B cell (primary cell): ENCODE measurements around the gene ZC3H12C. TPM values are rescaled to one million over a fixed set of nuclear protein-coding genes. Genes with fewer than 3 reads are reported as not detected.
"Not testable (repeated sequence)": the region's sequence is repeated elsewhere in the genome, so short reads cannot be mapped to it uniquely, and the experiment has no call there.

Experiments used
- ATAC-seq: fragments of 200-7000 bp; cut with Tn5 transposase; one replicate; pipeline ENCODE4 v1.10.0; 2021; ENCODE audit warnings: low read depth, mild to moderate bottlenecking, moderate number of reproducible peaks, moderate library complexity
- CTCF ChIA-PET: fragments of 350-600 bp; sonication (Branson Sonifier 250); formaldehyde crosslinking; loops from one replicate; lab custom pipeline; 2021; ENCODE audit warnings: antibody characterized with exemption, inconsistent platforms; lab: Charles Lee
- POLR2A ChIA-PET: fragments of 350-600 bp; sonication (Branson Sonifier 250); formaldehyde crosslinking; loops from one replicate; lab custom pipeline; 2021; ENCODE audit warnings: antibody characterized with exemption; lab: Charles Lee
- DNase-seq: peaks from one replicate; pipeline ENCODE4 v3.0.0; 2013
- H2AFZ ChIP-seq: 2 replicates; pipeline ENCODE4 v1.6.1; 2012; ENCODE audit warnings: mild to moderate bottlenecking, low read depth, low read length; ENCODE audit not compliant: insufficient read depth, poor library complexity, severe bottlenecking
- H3K27ac ChIP-seq, 2 donors: 1 replicate in 1 of 2; 2 replicates in 1 of 2; pipeline ENCODE4 v1.5.1; 2012 to 2013; ENCODE audit warnings: low read length in 2 of 2, mild to moderate bottlenecking in 2 of 2, moderate library complexity in 1 of 2
- H3K27me3 ChIP-seq, 4 experiments: fragments of 200-600 bp in 1 of 4; sonication (generic) in 1 of 4; replicated peaks in 1 of 4; 1 replicate in 2 of 4; 2 replicates in 2 of 4; pipeline versions ENCODE4 v1.6.1 to v1.7.0; 2013 to 2016; ENCODE audit warnings: low read length in 3 of 4, mild to moderate bottlenecking in 2 of 4, mixed read lengths in 1 of 4, moderate library complexity in 1 of 4; ENCODE audit not compliant: insufficient read depth in 4 of 4, control insufficient read depth in 3 of 4; ENCODE audit errors: control extremely low read depth in 1 of 4
- H3K36me3 ChIP-seq, 2 experiments: replicated peaks in 1 of 2; 1 replicate in 1 of 2; 2 replicates in 1 of 2; pipeline versions ENCODE4 v1.6.1 to v1.7.1; 2013; ENCODE audit warnings: low read length in 1 of 2; ENCODE audit not compliant: insufficient read depth in 2 of 2, control insufficient read depth in 1 of 2; ENCODE audit errors: control extremely low read depth in 1 of 2, extremely low read depth in 1 of 2
- H3K4me1 ChIP-seq, 2 donors: fragments of 200-600 bp in 1 of 2; sonication (generic) in 1 of 2; 1 replicate in 1 of 2; 2 replicates in 1 of 2; pipeline versions ENCODE4 v1.5.1 to v1.6.1; 2013 to 2017; ENCODE audit warnings: low read length in 2 of 2; ENCODE audit not compliant: control insufficient read depth in 2 of 2, insufficient read depth in 2 of 2
- H3K4me2 ChIP-seq: replicated peaks from 2 replicates; pipeline ENCODE3; 2012; ENCODE audit warnings: mild to moderate bottlenecking, low read depth, low read length; ENCODE audit not compliant: poor library complexity, severe bottlenecking
- H3K4me3 ChIP-seq, 5 experiments: fragments of 200-600 bp in 1 of 5; sonication (generic) in 1 of 5; 1 replicate in 3 of 5; 2 replicates in 2 of 5; pipeline versions ENCODE4 v1.5.1 to v1.7.0; 2011 to 2016; ENCODE audit warnings: low read length in 4 of 5, mild to moderate bottlenecking in 4 of 5, low read depth in 2 of 5, control low read depth in 1 of 5, moderate library complexity in 1 of 5; ENCODE audit not compliant: insufficient read depth in 1 of 5; ENCODE audit errors: control extremely low read depth in 1 of 5, extremely low read depth in 1 of 5
- H3K79me2 ChIP-seq: fragments of 200-600 bp; sonication (generic); one replicate; pipeline ENCODE4 v1.6.0; 2016; ENCODE audit warnings: low read length; ENCODE audit not compliant: control insufficient read depth, insufficient read depth
- H3K9ac ChIP-seq: fragments of 200-600 bp; sonication (generic); 2 replicates; pipeline ENCODE4 v1.6.1; 2017; ENCODE audit warnings: mild to moderate bottlenecking, low read length, moderate library complexity
- H3K9me3 ChIP-seq, 3 donors: one replicate each; pipeline versions ENCODE4 v1.6.1 to v1.7.1; 2013; ENCODE audit warnings: low read length in 2 of 3; ENCODE audit not compliant: control insufficient read depth in 2 of 3, insufficient read depth in 1 of 3; ENCODE audit errors: control extremely low read depth in 1 of 3
- H4K20me1 ChIP-seq: 2 replicates; pipeline ENCODE4 v1.6.0; 2012; ENCODE audit warnings: mild to moderate bottlenecking, low read length; ENCODE audit not compliant: insufficient read depth, control insufficient read depth, poor library complexity, severe bottlenecking
- H3K27ac Mint-ChIP-seq: one replicate; pipeline ENCODE4 v1.8.0; 2021; ENCODE audit warnings: mixed read lengths
- H3K27me3 Mint-ChIP-seq: one replicate; pipeline ENCODE4 v1.8.0; 2021; ENCODE audit warnings: mixed read lengths
- H3K4me1 Mint-ChIP-seq: one replicate; pipeline ENCODE4 v1.8.0; 2021; ENCODE audit warnings: mixed read lengths
- H3K4me3 Mint-ChIP-seq: one replicate; pipeline ENCODE4 v1.8.0; 2021; ENCODE audit warnings: mixed read lengths
- H3K9me3 Mint-ChIP-seq: one replicate; pipeline ENCODE4 v1.8.0; 2022; ENCODE audit warnings: mixed read lengths; ENCODE audit not compliant: insufficient read depth
- EZH2 ChIP-seq: IDR thresholded peaks from 2 replicates; pipeline ENCODE4 v1.6.1; 2012; ENCODE audit warnings: borderline replicate concordance, low read depth, mild to moderate bottlenecking, moderate library complexity, low read length; ENCODE audit not compliant: insufficient read depth, poor library complexity, severe bottlenecking
- WGBS: methylation state at CpG from one replicate; pipeline ENCODE4 v1.1.5; 2013; ENCODE audit warnings: missing lambda C conversion rate; ENCODE audit not compliant: insufficient coverage; 5-methylcytosine and 5-hydroxymethylcytosine counted together
- intact Hi-C: fragments of 100-400 bp; cut with micrococcal nuclease; formaldehyde crosslinking; loops from one replicate; pipeline ENCODE4 v1.10.0; 2022
- polyA plus RNA-seq: library from polyadenylated mRNA; depleted of rRNA; stranded (reverse); fragments of >200 nt; gene quantifications from 2 replicates; pipeline ENCODE4 v1.2.3, GENCODE V29; 2012
- total RNA-seq, 2 donors: library from RNA; stranded (reverse); fragments of 120-200 nt in 1 of 2; gene quantifications; 1 replicate in 1 of 2; 2 replicates in 1 of 2; pipeline versions ENCODE4 v1.2.3 to v1.2.4, GENCODE V29; 2013 to 2022
- TF ChIP-seq, protein P1 (sequence below): fragments of 200-600 bp; IDR thresholded peaks from one replicate; pipeline ENCODE4 v1.8.0; 2022; ENCODE audit warnings: antibody characterized with exemption, mild to moderate bottlenecking

Gene ZC3H12C
- total and polyA plus RNA-seq, 2 donors (not counting 1 experiment from before 2014, with no cell fraction given) = 0.01 to 0.10 TPM

DNA sequence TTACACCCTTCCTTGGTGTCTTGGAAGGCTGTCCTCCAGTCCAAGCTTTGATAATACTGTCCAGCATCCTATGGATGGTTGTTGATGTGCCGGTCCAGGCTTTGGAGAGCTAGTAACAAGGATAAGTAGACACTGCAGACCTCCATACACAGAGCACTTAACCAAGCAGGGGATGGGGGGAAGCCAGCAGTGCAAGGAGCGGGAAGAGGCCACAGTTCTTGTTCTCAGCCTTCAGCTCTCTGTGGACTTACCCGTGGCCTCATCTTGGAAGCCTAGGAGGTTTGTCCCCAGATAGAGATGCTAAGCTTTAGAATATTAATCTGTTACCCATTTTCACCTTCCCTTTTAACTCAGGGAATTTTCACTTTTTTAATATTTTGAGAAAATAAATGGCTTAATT lies 30.9 kb upstream of the ZC3H12C start:
- H2AFZ ChIP-seq = no peak overlapping the region
- POLR2A ChIA-PET = no interaction called here
- no peak for DNase-seq

DNA sequence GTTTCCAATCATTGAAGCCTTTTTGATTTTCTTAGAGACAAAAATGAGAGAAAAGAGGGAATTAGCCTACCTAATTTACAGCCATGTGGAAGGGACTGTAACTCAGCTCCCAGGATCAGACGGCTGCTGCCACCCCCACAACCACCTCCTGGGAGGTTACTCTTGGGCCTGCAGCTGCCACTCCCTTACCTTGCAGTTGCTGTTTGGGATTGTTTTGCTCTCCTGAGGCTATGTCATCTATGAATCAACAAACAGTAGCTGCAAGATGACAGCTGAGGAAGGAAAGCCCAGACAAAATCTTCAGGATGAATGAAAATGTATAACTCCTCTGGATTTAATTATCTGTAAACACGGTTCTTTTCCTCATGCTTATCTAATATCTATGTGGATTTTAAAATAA lies 28.0 kb upstream of the ZC3H12C start:
- no peak overlapping the region for H2AFZ ChIP-seq
- intact Hi-C loops = no loop called here
- POLR2A ChIA-PET = no interaction called here
- no peak overlapping the region for H3K4me3 ChIP-seq
- H3K9me3 ChIP-seq = no peaks in the 10 kb centered on the region
- CTCF ChIA-PET = no interaction called here
- H4K20me1 ChIP-seq = no peaks in the 10 kb centered on the region
- peaks cover 26% of the 10 kb centered on the region for H3K27me3 Mint-ChIP-seq
- H3K4me2 ChIP-seq = no peak overlapping the region
- H3K4me1 Mint-ChIP-seq = no peaks in the 10 kb centered on the region
- H3K27ac ChIP-seq = no peak overlapping the region
- no CpG with 5 or more reads among the region's 2 CpGs for WGBS
- no peaks in the 10 kb centered on the region for H3K4me1 ChIP-seq
- no peaks in the 10 kb centered on the region for H3K9me3 Mint-ChIP-seq
- ATAC-seq (no peak), DNase-seq (no peak)
- peaks cover 0 to 12% (median 3%) of the 10 kb centered on the region in 4 experiments for H3K27me3 ChIP-seq
- no peak overlapping the region for H3K27ac Mint-ChIP-seq
- no peak overlapping the region for H3K4me3 Mint-ChIP-seq
- H3K79me2 ChIP-seq = no peaks in the 10 kb centered on the region
- H3K36me3 ChIP-seq = no peaks in the 10 kb centered on the region
- TF ChIP-seq, protein P1, sequence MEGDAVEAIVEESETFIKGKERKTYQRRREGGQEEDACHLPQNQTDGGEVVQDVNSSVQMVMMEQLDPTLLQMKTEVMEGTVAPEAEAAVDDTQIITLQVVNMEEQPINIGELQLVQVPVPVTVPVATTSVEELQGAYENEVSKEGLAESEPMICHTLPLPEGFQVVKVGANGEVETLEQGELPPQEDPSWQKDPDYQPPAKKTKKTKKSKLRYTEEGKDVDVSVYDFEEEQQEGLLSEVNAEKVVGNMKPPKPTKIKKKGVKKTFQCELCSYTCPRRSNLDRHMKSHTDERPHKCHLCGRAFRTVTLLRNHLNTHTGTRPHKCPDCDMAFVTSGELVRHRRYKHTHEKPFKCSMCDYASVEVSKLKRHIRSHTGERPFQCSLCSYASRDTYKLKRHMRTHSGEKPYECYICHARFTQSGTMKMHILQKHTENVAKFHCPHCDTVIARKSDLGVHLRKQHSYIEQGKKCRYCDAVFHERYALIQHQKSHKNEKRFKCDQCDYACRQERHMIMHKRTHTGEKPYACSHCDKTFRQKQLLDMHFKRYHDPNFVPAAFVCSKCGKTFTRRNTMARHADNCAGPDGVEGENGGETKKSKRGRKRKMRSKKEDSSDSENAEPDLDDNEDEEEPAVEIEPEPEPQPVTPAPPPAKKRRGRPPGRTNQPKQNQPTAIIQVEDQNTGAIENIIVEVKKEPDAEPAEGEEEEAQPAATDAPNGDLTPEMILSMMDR = no peak
- TF ChIP-seq EZH2 = no peak
- no peak overlapping the region for H3K9ac ChIP-seq

More for the DNA sequence above, 30.9 kb upstream of the ZC3H12C start:
- ATAC-seq = no peak
- no peaks in the 10 kb centered on the region for H3K9me3 Mint-ChIP-seq
- no peak for TF ChIP-seq EZH2
- TF ChIP-seq, protein P1 = no peak
- 94% methylated on average over 2 of the region's 3 CpGs for WGBS
- no peaks in the 10 kb centered on the region for H3K4me1 Mint-ChIP-seq
- no peaks in the 10 kb centered on the region for H4K20me1 ChIP-seq
- H3K4me1 ChIP-seq = no peaks in the 10 kb centered on the region
- no peak overlapping the region for H3K27ac Mint-ChIP-seq
- no peaks in the 10 kb centered on the region for H3K36me3 ChIP-seq
- peaks cover 0 to 5% (median 0%) of the 10 kb centered on the region in 4 experiments for H3K27me3 ChIP-seq
- CTCF ChIA-PET = no interaction called here
- no peak overlapping the region for H3K4me3 Mint-ChIP-seq
- no peak overlapping the region for H3K27ac ChIP-seq
- no peaks in the 10 kb centered on the region for H3K79me2 ChIP-seq
- peaks cover 25% of the 10 kb centered on the region for H3K27me3 Mint-ChIP-seq
- no peak overlapping the region for H3K9ac ChIP-seq
- no peak overlapping the region for H3K4me3 ChIP-seq
- no peaks in the 10 kb centered on the region for H3K9me3 ChIP-seq
- intact Hi-C loops = no loop called here
- no peak overlapping the region for H3K4me2 ChIP-seq

DNA sequence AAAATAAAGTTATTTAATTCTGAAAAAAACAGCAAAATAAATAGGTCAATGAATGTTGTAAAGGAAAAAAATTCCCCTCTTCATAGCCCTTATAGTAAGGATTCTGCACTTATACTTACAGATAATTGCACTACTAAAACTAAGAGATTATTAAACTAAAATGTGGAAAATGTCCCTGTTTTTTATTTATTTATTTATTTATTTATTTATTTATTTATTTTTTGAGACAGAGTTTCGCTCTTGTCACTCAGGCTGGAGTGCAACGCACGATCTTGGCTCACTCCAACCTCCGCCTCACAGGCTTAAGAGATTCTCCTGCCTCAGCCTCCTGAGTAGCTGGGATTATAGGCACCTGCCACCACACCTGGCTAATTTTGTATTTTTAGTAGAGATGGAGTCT lies 25.2 kb upstream of the ZC3H12C start:
- ATAC-seq, H2AFZ ChIP-seq, H3K36me3 ChIP-seq, H3K27ac ChIP-seq, H3K9ac ChIP-seq, H3K4me1 ChIP-seq, H3K9me3 Mint-ChIP-seq, H4K20me1 ChIP-seq, DNase-seq, H3K9me3 ChIP-seq, intact Hi-C loops, H3K4me3 ChIP-seq, CTCF ChIA-PET, H3K4me2 ChIP-seq, H3K4me1 Mint-ChIP-seq, H3K79me2 ChIP-seq, H3K4me3 Mint-ChIP-seq, H3K27ac Mint-ChIP-seq, POLR2A ChIA-PET: not testable (repeated sequence)
- H3K27me3 Mint-ChIP-seq = peaks cover 29% of the 10 kb centered on the region
- 100% methylated on average over 4 of the region's 4 CpGs for WGBS
- H3K27me3 ChIP-seq = peaks cover 0 to 12% (median 6%) of the 10 kb centered on the region in 4 experiments
